GM11168 (cell line): ENCODE measurements around the gene FRMD4B.

ENCODE experiments used
- in situ Hi-C: fragments of 300-500 bp; cut with MboI; formaldehyde crosslinking; loops from one replicate; pipeline ENCODE4 v1.12.0; 2022; ENCODE audit warnings: low sequenced_read_pairs; ENCODE audit not compliant: unreplicated experiment

The FRMD4B gene

DNA sequence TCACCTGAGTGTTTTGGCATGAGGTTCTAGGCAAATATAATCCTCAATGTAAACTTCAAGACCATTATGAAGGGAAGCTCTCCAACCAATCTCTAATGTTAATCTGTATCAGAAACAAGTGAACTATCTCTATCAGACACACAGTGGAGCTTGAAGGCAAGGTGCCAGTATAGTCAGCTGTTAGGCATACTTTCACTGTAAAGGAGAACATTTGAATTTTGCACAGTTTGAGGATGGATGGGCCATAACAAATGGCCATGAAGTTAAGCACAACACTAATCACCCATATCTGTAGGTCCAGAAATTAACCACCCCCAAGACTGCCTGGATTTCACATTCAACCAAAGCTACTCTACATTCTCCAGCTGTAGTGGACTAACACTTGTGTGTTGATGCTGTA, 194.4 kb downstream of the FRMD4B start:
- in situ Hi-C loops: no loop called here

DNA sequence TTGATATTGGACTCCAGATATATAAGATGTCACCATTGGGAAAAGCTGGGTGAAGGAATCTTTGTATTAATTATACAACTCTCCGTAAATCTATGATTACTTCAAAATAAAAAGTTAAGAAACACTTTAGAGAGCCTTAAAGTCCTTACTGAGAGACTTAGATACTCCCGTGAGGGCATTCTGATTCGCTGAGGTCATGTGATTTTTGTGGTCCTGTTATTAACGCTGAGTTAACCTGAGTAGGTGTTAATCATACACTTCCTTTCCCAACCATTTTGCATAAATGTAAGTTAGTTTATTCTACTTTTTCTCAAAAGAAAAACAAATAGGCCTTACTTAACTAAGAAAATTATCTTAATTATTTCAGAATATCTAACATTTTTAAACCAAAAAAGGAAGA, 196.4 kb downstream of the FRMD4B start:
- in situ Hi-C loops: no loop called here

DNA sequence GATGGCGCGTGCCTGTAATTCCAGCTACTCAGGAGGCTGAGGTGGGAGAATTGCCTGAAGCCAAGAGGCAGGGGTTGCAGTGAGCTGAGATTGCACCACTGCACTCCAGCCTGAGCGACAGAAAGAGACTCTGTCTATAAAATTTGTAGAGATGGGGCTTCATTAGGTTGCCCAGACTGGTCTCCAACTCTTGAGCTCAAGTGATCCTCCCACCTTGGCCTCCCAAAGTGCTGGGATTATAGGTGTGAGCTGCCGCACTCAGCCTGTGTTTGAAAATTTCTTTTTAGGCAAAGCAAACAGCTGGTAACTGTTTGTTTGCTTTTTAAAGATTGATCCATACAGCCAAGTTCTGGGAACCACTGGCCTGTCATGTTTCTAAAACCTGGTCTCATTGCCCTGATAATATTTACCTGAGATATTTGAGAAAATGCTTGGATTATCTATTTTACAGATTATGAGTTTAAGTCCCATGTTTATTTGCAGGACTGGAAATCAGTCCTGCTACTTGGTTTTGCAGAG, 199.3 kb downstream of the FRMD4B start:
- in situ Hi-C loops: no loop called here

DNA sequence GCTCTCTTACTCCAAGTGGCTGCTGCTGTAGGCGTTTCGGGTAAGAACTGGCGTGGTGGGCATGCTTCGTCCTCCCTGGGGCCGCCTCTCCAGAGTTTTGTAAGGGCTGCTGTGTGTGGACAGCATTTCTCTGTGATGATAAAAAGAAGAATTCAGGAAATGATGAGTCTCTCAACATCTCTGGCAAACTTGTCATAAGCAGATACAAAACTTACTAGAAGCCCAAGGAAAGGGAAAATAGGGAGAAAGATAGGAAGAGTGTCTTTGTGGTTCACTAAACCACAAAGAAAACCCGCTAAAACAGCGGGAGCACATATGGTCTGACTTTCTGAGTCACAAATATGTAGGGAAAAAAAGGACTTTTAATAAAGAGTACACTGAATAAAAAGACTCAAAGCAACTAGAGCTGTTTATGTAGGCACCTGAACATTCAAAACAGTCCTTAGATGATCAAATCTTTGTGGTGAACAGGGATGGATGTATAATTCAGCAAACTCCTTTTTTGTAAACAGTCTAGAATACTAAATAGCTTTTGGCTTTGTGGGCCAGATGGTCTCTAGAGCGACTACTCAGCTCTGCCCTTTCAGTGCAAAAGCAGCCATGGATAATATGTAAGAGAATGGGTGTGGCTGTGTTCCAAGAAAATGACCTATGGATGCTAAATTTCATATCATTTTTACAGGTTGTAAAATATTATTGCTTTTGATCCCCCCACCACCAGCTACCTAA, 203.1 kb downstream of the FRMD4B start:
- in situ Hi-C loops: no loop called here

DNA sequence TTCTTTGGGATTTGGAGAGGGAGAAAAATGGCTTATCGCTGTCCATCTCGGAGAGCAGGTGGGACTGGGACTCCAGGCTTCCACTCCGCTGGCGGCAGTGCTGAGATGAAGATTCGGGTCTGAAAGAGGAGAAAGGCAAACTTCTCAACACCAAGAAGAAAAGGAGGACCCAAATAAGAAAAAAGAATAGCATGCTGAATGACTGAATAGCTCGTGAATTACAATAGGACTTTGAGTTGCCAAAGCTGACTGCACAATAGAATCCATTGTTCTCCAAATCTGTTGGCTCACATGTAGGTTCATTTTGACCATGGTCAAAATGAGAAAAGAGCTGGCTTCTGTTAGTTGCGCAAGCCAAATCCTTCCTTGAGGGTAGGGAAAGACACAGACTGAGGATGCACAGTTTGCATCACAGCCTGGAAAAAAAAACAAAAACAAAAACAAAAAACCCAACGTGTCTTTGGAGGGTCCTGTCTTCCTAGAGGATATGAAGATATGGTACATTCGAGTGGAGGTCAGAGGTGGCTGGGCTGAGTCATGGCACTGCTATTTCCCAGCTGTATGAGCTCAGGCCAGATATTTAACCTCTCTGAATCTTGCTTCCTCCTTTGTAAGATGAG, 204.2 kb downstream of the FRMD4B start:
- in situ Hi-C loops: no loop called here

DNA sequence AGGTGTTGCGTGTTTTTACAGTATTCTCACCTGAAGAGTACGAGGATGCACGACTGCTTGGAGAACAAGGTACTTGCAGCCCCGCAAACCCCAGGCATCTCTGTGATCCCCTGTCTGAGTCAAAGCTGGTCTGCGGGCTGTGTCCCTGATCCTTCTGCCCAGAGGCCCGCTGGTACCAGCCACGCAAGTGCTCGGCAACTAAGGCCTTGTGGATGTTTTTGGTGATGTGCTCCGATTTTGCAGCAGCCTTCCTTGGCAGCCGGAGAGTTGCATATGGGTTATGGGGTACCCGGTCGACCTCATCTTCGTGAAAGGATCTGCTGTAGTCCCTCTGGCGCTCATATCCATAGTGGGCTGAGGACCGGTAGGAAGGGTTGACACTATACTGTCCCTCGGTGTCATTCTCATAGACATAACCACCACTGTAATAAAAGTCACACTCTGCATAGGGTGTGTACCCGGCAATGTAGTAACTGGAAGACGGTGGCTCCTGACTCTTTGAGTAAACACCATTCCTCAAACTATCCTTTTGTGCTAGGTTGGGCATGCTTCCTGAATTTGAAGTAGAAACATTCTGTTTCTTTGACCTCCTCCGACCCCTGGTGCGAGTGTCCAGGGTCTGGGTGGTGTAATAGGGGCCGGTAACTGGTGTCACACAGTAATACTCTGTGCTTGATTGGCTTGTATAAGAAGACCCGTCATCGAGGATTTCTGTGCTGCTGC, 204.9 kb downstream of the FRMD4B start:
- in situ Hi-C loops: no loop called here

DNA sequence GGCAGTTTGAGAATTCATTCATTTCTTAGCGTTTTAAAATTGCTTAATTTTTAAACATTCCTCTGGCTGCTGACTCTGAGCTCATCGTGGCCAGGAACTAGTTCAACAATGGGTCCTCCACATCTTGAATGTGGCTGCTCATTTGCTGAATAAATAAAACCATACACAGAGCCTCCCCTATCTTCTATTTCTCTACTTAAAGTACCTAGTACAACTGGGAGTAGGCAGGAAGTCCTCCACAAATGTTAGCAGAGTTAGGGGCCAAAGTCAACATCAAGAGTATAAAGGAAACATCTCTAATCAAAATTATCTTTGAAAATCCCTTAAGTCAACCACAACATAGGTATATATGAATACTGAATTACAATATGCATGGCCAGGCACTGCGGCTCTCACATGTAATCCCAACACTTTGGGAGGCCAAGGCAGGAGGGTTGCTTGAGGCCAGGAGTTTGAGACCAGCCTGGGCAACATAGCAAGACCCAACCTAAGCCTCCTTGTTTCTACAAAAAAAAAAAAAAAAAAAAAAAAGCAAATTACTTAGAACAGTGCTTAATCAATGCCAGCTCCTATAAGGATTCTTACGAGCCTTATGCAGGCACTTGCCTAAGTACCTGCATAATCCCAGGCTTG, 206.0 kb downstream of the FRMD4B start:
- in situ Hi-C loops: no loop called here

DNA sequence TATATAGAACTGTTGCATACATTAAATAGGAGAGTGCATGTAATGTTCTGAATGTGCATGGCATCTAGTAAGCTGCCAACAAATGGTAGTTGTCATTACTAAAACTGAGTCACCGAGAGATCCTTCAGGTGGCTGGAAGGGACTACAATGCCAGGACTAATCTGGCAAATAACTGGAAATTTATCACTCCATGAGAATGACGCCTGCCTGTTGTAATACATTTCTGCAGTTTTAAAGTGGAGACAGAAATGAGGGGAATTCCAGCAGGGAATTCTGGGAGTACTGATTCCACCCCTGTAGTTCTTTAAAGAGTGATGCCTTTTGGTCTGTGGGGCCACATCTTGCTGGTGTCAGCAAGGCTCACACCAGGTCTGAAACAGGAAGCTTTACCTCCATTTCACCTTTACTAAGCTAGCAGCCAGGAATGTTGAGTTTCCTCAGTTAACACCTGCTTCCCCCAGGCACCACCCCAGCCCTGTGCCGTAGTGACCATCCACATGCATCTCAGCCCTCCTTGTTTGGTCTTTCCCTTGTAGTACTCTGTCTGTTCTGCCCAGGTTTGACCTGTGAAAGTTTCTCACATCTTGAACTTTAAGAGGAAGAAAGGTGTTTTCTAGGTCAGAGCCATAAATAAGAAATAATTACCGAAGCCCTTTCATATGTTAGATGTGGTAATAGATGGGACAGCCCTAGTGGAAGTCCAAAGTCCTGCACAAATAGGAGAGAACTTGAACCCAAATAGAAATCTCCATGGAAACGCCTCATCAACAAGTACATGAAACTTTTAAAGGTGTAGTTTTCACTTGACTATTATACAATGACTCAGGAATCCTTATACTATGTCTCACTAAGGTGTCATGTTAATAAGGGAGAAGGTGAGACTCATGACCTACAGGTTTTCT, 206.8 kb downstream of the FRMD4B start:
- in situ Hi-C loops: no loop called here

DNA sequence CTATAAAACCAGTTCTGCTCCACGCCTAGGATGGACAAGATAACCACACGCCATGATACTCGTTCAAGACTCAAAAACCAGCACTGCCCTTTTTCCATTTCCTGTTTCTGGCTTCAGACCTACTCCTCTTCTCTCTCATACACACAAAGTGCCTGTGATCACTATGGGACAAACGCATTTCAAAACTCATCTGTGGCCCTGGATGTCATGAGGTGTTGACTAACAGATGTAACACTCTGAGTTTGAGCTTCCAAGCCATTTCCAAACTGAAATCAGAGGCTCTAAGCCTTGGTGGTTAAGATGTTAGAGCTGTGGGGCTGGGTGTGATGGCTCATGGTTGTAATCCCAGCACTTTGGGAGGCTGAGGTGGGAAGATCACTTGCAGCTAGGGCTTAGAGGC, 207.8 kb downstream of the FRMD4B start:
- in situ Hi-C loops: no loop called here

DNA sequence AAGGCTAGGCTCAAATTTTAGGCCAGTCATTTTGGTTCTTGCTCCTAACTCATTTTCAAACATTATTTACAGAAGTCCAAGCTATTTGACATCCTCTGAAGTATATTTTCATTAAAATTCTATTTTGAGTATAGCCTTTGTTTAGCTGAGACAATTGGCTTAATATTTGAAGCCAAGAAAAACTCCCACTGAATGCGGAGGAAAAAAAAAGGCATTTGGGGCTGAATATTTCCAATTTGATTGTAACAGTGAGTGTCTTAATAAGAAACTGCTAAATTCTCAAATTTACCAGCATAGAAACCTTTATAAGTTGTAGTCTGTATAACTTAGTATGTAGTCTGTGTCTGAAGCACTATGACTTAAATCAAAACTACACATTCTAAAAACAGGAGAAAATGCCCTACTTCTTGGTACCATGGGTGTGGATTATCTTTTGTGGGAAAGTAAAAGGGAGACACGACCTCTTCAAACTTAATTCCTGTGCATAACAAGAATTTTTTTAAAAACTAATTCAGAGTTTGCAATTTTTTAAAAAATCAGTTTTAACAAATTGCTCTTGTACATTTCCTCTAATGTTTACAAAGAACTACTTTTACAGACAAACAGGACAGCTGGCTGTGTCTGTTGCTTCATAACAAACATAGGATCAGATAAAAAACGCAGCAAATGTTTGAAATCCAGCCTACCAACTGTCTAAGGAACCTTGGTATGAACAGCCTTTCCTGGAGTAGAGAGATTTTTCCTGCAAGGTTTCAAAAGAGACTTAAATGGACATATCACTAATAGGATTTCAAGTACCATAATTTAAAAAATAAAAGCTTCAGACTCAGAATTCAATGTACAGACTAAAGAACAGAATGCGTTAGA, 210.8 kb downstream of the FRMD4B start:
- in situ Hi-C loops: loop anchor here (25.0 kb wide), 1 partner anchor 487 kb away; no protein-coding TSS in a partner anchor

DNA sequence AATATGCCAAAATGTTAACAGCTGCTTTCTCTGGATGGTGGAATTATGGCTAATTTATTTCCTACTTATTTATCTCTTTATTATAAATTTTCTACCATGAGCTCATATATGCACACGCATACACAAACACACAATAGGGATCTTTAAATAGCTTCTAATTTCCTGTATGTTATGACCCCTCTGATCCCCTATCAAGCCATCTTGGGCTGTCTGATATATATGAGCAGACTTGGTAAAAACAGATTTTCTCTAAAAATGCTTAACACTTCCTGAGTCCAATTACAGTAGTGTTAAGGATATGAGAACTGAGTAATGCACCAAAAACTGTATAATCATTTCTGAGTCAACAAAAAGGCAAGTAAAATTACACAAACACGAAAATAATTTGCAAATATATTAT, 211.4 kb downstream of the FRMD4B start:
- in situ Hi-C loops: loop anchor here (25.0 kb wide), 1 partner anchor 488 kb away; no protein-coding TSS in a partner anchor

DNA sequence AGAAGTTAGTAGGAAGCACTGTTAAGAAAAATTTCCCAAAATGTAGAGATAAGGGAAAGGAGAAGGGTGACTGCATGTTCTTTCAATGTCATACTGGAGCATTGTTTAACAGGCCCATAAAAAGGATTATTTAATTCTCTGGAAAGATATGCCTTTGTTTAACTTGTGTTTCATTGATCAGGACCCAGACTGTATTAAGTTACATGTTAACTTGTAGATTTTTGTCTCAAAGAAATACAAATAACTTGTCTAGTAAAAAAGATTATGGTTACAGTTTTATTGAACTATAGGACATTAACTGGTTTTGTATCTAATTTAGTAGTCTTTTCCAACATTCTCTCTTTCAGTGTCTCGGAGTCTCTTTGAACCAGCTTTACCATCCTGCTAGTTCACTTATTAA, 213.8 kb downstream of the FRMD4B start:
- in situ Hi-C loops: loop anchor here (25.0 kb wide), 1 partner anchor 490 kb away; no protein-coding TSS in a partner anchor

DNA sequence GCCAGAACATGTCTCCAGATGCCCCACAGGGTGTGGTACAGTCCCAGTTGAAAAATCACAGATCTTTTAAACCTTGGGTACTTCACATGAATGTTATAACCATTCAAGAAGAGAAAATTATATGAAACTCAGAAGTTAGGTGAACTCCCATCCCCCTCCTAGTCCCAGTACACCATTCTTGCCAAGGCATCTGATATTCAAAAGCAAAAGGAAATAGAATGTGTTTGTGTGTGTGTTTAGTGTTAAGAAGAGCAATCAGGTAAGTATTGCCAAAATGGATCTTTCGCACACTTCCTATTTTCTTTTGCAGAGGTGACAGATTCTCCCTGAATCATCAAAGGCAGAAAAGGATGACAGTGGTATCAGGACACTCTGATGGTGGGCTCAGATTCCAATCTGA, 219.4 kb downstream of the FRMD4B start:
- in situ Hi-C loops: loop anchor here (25.0 kb wide), 1 partner anchor 496 kb away; no protein-coding TSS in a partner anchor

DNA sequence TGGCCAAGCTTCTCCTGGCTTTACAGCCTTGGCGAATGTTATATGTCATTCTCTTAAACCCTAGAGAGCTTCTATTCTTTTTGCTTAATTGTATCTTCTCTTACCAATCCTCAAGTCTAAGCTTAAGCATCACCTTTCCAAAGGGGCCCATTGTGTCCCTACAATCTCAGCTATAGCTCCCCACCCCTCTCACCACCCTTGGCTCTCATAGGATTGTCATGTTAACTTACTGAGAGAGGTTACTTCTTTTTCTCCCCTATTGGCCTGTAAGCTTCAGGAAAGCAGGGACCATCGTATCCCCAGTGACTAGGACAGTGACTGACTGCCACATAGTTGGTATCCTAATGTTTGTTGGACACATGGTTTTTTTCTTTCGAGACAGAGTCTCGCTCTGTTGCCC, 220.1 kb downstream of the FRMD4B start:
- in situ Hi-C loops: loop anchor here (25.0 kb wide), 1 partner anchor 497 kb away; no protein-coding TSS in a partner anchor

DNA sequence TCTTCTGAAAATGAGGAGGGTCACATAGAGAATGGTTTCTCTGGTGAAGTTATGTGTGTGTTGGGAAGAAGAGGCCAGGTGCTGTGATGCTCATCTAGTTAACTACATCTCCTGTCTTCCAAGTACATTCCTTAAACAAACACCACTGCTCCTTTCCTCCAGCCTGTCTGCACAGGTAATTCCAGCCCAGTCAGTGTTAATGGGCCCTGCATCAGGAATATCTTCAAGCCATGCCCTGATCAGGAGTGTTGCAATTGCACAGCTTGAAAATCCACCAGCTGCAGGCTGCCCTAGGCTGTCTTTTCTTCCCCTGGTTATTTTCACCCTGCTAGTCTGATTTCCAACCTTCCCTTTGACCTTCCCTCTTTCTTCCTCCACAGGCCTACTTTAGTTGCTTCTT, 221.6 kb downstream of the FRMD4B start:
- in situ Hi-C loops: loop anchor here (5.0 to 25.0 kb wide), 2 partner anchors 138 to 498 kb away; no protein-coding TSS in a partner anchor

DNA sequence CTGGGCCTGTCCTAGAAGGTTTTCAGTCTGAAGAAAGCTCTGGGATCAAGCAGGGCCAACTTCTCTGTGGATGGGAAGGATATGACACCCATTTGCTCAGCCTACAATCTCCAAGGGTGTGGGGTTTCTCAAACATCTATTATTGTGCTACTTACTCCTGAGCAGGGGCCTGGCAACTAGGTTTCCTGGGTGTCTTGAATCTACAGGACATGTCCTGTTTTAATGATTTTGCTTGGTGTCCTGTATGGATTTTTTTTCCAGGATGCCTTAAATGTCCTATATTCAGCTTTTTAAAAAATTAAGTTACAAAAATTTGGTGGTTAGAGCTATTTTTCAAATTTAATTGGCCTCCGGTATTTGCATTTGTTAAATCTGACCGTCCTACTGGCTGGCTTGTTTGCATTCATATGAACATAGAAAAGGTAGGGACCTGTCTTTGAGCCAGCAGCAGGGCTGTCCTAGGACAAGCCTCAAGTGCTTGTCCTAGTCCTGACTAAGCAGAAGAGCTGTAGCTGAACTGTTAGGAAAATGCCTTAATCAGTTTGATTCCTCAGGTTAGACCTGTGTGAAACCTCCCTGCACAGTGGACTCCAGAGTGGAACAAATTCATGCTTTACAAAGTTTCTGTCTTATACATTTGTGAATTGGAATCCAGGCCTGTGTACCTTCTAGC, 223.4 kb downstream of the FRMD4B start:
- in situ Hi-C loops: loop anchor here (5.0 to 25.0 kb wide), 2 partner anchors 140 to 500 kb away; no protein-coding TSS in a partner anchor

DNA sequence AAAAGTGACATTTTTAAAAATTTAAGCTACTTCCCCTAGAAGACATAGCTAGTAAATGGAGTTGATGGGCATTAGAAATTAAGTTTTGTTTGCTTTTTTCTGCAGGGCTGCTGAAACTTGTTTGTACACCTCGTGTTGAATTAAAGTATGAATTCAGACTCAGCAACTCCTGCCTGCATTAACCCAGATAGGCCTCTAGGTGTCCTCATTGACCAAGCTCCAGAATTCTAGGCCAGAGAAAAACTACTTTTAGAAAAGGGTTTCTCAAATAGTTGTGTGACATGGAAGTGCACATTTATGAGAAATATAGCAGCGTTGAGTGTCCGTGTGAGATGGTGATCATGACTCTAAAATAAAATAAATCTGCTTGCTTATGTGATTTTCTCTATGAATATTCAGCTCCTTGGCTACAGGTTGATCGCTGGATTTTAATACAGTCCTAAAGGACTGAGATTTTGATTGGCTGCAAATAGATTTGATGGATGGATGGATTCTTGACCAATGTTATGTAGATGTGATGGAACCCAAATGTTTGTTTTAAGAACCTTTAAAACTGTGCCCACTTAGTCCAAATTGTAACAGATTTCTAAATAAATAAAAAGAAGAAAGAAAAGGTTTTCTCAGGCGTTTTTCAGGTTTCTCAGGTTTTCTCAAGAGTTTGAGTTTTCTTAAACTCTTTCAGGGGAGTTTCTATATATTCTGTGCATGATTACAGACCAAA, 224.1 kb downstream of the FRMD4B start:
- in situ Hi-C loops: loop anchor here (5.0 to 25.0 kb wide), 2 partner anchors 141 to 501 kb away; no protein-coding TSS in a partner anchor
